ENCODE data around the gene KBTBD12.
A peak's percentile ranks its signal among the peaks of the same experiment; 100 is the strongest.
"Not testable (repeated sequence)": the region's sequence is repeated elsewhere in the genome, so short reads cannot be mapped to it uniquely, and the experiment has no call there.

KBTBD12 gene
- total RNA-seq = 0 to 3.1 (median 0) reads per million in 17 experiments

- peak in 1 of 4 experiments; percentile 17 for DNase-seq
Measured at GRCh38 chr3:127915115-127915936, at the start of gene KBTBD12. KBTBD12 (plus strand) TSS chr3:127915232; CDS start chr3:127923062, 7,830 bp downstream.

DNA sequence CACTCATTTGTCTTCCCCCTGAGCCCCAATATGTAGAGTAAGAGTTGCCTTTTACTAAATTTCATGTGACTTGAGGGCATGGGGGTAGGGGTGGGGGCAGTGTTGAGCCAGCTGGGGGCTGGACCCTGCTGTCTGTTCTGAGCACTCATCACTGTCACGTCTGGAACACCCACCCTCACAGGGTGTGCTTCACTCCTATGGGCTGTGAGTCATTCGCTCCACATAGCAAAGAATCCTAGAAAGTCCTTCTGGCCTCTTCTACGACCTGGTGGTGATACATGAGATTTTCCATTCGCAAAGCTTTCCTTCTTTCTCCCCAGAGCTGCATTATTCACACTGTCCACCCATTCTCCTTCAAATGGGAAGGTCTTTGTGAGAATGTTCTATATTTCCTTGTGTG, 49.1 kb upstream of the KBTBD12 start:
- DNase-seq = peak; percentile 44 to 72 (median 52)

- no peak for DNase-seq
Measured at GRCh38 chr3:127867412-127867811, 47.6 kb upstream of the KBTBD12 start.

GRCh38 chr3:127867986-127868385, 47.0 kb upstream of the KBTBD12 start:
- DNase-seq = peak in 3 of 4 experiments; percentile 13 to 51 (median 22)

DNA sequence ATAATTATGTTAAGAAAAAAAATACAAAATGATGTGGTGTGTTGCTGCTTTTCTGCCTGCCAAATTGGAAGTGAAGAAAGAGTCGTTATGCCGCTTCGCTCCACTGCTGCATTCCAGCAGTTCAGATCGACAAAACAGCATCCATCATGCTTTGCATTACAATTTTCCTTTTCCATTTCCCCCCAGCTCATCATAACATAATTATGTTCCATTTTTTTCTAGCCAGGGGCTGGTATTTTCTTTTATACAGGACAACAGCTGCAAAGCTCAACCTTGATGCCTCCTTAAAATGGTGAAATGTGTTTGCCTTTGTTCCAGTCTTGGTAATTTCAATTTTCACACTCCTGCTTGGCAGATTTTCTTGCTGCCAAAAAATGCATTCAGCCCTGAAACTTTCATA, 44.9 kb upstream of the KBTBD12 start:
- no peak for DNase-seq

DNA sequence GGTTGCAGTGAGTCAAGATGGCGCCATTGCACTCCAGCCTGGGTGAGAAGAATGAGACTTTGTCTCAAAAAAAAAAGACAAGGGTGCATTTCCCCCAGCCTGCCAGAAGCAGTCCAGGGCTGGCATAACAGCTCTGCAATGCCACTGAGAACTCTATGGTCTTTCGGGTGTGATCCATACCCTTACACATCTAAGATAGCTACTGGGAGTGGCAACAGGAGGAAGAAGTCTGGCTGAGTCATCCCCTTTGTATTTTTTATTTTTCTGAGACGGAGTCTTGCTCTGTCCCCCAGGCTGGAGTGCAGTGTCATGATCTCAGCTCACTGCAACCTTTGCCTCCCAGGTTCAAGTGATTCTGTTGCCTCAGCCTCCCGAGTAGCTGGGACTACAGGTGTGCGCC, 40.9 kb upstream of the KBTBD12 start:
- not testable (repeated sequence) for DNase-seq

GRCh38 chr3:127881586-127881985, 33.4 kb upstream of the KBTBD12 start:
- DNase-seq = no peak

- no peak for DNase-seq
Measured at GRCh38 chr3:127884041-127884440, 31.0 kb upstream of the KBTBD12 start.

- DNase-seq = no peak
Measured at GRCh38 chr3:127886231-127886955, 28.6 kb upstream of the KBTBD12 start.

GRCh38 chr3:127886956-127887231, 28.1 kb upstream of the KBTBD12 start:
- peak in 1 of 4 experiments; percentile 46 for DNase-seq

DNA sequence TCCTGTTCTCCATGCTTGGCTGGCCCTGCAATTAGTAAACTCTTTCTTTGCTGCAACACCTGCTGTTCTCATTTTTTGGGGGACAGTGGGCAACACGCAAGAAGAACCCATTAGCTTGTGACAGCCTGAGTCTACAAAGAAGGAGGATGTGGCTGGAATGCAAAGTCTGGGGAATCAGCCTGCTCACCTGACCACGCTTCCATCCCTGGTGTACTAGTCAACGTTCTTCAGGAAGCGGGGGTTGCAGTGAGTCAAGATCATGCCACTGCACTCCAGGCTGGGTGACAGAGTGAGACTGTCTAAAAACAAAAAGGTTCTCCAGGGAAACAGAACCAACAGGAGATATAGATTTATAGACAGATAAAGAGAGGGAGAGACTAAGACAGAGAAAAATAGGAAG, 27.7 kb upstream of the KBTBD12 start:
- DNase-seq = peak; percentile 56 to 82 (median 76)

DNA sequence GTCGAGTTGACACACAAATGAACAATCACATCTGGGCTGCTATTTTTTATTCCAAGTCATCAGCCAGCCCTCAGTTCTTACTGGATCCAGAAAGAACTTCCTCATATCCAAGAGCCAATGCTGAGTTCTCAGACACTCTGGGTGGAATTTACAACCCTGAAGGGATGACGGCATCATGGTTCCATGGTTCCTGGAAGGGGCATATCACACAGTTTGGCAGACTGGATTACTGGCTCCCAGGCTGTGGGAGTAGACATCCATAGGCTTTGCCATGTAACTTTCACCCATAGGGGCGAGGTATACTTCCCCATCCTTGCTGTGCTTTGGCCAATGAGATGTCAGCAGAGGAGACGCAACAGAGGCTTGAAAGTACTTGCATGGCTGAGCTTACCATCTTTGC, 26.9 kb upstream of the KBTBD12 start:
- DNase-seq = no peak

DNA sequence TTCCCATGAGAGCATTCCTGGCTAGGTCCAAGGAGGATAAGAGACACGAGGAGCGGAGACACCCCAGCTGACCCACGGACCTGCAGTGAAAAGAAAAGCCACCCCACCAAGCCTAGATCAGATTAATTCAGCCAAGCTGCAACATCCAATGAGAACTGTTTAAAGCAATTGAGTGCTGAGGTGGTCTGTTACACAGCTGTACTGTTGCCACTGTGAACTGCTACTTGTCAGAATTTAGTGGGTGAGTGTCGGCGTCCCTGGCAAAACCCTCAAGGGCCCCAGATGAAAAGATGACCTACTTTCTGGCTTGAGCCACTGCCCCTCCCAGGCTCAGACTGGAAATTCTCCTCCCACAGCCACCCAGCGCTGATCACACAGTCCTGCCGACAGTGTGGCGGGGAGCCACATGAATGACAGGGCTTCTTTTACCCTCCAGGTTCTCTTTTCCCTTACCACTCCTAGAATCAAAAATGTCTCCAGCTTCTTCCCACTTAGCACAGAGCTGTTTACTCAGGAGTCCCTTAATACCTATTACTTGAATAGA, 26.4 kb upstream of the KBTBD12 start:
- DNase-seq = no peak

- peak in 1 of 4 experiments; percentile 16 for DNase-seq
Measured at GRCh38 chr3:127889461-127889863, 25.6 kb upstream of the KBTBD12 start.

DNA sequence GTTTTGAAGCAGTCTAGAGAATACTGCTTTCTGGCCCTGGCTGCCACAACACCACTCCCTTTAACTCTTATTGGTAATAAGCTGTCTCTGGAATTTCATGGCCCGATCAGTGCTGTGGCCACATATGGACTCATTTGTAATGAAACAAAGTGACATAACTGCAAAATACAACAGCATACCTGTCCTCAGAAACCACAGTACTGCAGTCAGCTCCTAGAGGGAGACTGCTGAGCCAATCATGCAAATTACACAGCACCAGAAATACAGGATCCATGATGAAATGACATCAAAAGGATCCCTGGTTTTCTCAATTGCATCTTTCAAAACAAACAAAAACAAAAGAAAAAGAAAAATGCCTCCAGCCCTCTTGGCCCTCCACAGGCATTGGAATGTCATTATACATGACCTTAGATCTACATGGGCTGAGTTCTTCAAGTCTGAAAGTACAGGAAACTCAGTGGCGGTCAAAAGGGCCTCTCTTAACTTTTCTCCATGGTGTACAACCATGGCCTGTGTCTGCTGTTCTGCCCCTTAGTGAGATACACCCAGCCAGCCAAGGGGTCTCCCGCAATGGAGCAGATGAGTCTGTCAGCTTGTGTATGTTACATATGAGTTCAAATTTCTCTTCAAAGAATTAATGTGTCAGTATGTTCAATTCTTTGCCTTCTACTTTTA, 24.9 kb upstream of the KBTBD12 start:
- no peak for DNase-seq

- DNase-seq = not testable (repeated sequence)
Measured at GRCh38 chr3:127890651-127891290, 24.3 kb upstream of the KBTBD12 start.

DNA sequence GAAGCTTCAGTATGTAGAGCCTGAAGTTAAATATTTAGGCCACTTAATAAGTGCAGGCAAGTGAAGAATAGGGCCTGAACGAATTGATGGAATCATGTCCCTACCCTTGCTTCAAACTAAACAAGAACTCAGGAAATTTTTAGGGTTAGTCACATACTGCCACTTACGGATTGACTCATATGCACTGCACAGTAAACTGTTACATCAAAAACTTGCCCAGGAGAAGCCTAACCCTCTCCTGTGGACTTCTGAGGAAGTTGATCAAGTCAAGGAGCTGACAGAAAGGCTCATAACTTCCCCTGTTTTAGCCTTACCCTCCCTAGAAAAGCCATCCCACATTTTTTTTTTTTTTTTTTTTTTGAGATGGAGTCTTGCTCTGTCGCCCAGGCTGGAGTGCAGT, 20.6 kb upstream of the KBTBD12 start:
- peak; percentile 37 to 77 (median 64) for DNase-seq

DNA sequence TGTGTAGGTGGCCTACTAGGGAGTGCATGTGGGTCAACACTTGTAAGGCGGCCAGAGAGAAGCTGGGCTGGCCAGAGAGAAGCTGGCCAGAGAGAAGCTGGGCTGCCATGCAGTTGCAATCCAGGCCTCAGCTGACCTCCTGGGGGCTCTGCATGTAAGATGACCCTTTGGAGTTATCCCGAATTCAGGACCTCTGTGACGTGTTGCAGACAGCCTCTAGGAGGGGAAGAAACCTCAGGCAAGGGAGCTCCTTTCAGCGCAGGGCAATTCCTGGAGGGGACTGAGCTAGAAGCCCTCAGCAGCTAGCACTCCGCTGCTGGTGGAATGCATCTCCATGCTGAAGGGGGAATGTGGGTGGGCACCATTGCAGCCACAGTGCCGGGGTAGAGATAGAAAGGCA, 15.8 kb upstream of the KBTBD12 start:
- no peak for DNase-seq

DNA sequence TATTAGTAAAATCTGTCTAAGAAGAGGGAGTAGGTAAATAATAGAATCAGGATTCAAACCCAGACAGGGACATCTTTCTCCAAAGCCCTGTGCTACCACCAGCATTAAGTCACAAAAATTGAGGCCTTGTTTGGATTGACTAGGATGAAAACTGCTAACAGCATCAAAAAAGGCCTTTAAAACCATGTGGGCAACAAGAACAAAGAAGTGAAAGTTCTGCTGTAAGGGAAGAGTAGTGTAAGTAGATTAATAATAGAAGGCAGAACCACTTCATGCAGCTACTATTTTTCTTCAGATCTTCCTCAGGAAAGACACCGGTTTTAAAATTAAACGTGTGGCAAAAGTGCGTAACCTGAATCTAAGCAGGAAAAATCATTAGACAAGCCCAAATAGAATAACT, 15.3 kb upstream of the KBTBD12 start:
- DNase-seq = peak in 3 of 4 experiments; percentile 19 to 74 (median 62)

GRCh38 chr3:127900536-127900935, 14.5 kb upstream of the KBTBD12 start:
- no peak for DNase-seq

DNA sequence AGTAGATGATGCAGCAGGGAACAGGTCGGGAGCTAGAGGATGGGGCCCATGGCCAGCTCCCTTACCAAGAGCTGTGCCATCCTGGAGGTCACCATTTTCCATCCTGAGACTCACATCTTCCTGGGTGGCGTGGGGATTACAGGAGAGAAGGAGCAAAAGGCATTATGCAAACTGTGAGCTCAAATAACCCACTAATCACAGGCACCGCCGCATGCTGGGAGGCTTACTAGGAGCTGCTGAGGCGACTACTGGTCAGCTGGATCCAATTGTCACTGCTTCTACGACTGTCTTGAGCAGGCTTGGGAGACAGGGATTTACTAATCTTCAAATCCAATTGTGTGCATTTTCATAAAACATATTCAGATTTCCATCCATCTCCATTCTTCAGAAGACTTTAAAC, 12.5 kb upstream of the KBTBD12 start:
- DNase-seq = no peak

DNA sequence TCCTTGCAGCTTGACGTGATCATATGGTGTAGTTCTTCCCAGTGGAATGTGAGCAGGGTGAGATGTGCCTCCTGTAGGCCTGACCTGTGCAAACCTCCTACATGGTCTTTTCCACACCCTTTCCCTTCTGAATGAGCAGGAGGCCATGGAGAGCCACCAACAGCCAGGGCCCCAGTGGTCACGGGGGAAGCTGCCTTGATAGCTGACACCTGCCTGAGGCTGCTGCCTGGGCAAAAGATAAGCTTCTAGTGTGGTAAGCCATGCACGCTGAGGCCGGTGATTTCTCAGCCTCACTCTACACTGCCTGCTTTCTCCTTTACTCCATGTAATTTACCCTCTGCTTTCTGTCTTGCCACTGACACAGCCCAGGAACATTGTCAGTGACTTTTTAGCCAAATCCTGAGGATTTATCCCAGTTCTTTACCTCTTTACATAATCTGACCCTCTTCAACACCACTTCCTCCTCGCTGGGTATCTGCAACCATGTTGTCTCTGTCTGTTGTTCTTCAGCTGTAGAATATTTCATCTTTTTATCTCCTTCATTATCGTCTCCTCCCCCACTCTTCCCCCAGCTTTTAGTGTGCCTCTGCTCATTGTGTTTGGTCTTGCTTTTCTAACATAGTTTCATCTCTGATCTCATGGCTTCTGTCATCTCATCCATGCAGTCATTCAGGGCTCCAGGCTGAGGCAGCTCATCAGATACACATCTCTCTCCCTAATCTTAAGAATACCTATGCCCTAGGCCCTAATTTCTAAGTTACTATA, 11.2 kb upstream of the KBTBD12 start:
- DNase-seq = no peak

All from suppressor macrophage (primary cell).